K562 (cell line): ENCODE results near the gene SLC25A42. TPM values are rescaled to one million over a fixed set of nuclear protein-coding genes. Genes with fewer than 3 reads are reported as not detected.
A peak's percentile ranks its signal among the peaks of the same experiment; 100 is the strongest.

Source experiments
- ATAC-seq: fragments of 200-7000 bp; cut with Tn5 transposase; 3 replicates; pipeline ENCODE4 v1.9.1; 2020; ENCODE audit warnings: moderate library complexity
- BruUV-seq: library from RNA; stranded (reverse); fragments of 400-500 nt; replicated peaks from 2 replicates; lab custom pipeline; 2021; lab: Mats Ljungman, UMichigan
- CTCF ChIA-PET: fragments of 300-600 bp; formaldehyde crosslinking; extraction: SDS; loops from one replicate; lab custom pipeline; 2021; ENCODE audit warnings: low intra/inter-chr PET ratio; lab: Yijun Ruan, JAX
- POLR2A ChIA-PET: fragments of 300-600, 350-650 bp; sonication (Branson Sonifier 250); formaldehyde crosslinking; extraction: SDS; loops from one replicate; lab custom pipeline; 2021; ENCODE audit warnings: antibody characterized with exemption, inconsistent platforms; lab: Yijun Ruan, JAX
- DNase-seq, 4 experiments: peaks; one replicate each; pipeline versions ENCODE4 v3.0.0 to v3.0.0-alpha.2; 2011 to 2018; ENCODE audit warnings: low spot score in 3 of 4, mixed read lengths in 3 of 4; ENCODE audit errors: extremely low read depth in 1 of 4
- FAIRE-seq: peaks from 2 replicates; lab custom pipeline; 2011; peaks lifted over from hg19 to GRCh38; lab: Jason Lieb, UNC
- H2AFZ ChIP-seq: 2 replicates; pipeline ENCODE4 v1.6.0; 2011; ENCODE audit warnings: low read depth, low read length, control low read depth, inconsistent platforms
- H3K27ac ChIP-seq: fragments of 200-600 bp; 3 replicates; pipeline ENCODE4 v1.8.0; 2011; ENCODE audit warnings: low read depth, mild to moderate bottlenecking, control low read depth, inconsistent platforms, low read length, moderate library complexity, mixed read lengths; ENCODE audit errors: extremely low read depth
- H3K27me3 ChIP-seq, 2 experiments: fragments of 300-600 bp in 1 of 2; 2 replicates in 1 of 2; 3 replicates in 1 of 2; pipeline versions ENCODE4 v1.6.0 to v1.8.0; 2011; ENCODE audit warnings: inconsistent platforms in 2 of 2, low read length in 2 of 2, mild to moderate bottlenecking in 1 of 2, mixed read lengths in 1 of 2, moderate library complexity in 1 of 2; ENCODE audit not compliant: control insufficient read depth in 2 of 2, insufficient read depth in 2 of 2
- H3K36me3 ChIP-seq: fragments of 300-600 bp; 3 replicates; pipeline ENCODE4 v1.8.0; 2011; ENCODE audit warnings: mild to moderate bottlenecking, low read length, inconsistent platforms; ENCODE audit not compliant: control insufficient read depth, insufficient read depth
- H3K4me1 ChIP-seq, 2 experiments: fragments of 200-600 bp in 1 of 2; replicated peaks in 1 of 2; 2 replicates in 1 of 2; 3 replicates in 1 of 2; pipeline versions ENCODE4 v1.5.1 to v1.8.0; 2011; ENCODE audit warnings: inconsistent platforms in 2 of 2, low read length in 2 of 2, mild to moderate bottlenecking in 1 of 2, mixed read lengths in 1 of 2, moderate library complexity in 1 of 2; ENCODE audit not compliant: control insufficient read depth in 2 of 2, insufficient read depth in 2 of 2
- H3K4me2 ChIP-seq: 2 replicates; pipeline ENCODE4 v1.6.1; 2011; ENCODE audit warnings: low read length, control low read depth, inconsistent platforms, mixed read lengths; ENCODE audit not compliant: insufficient read depth
- H3K4me3 ChIP-seq: fragments of 200-600 bp; sonication (generic), shearing (Covaris generic); 2 replicates; pipeline ENCODE4 v1.5.1; 2016; ENCODE audit warnings: control low read depth, inconsistent platforms
- H3K79me2 ChIP-seq: fragments of 200-600 bp; 3 replicates; pipeline ENCODE4 v1.8.0; 2011; ENCODE audit warnings: low read length, inconsistent platforms; ENCODE audit not compliant: control insufficient read depth, insufficient read depth
- H3K9ac ChIP-seq, 2 experiments: 2 replicates each; pipeline versions ENCODE4 v1.6.0 to v1.6.1; 2011; ENCODE audit warnings: low read depth in 2 of 2, low read length in 2 of 2, control low read depth in 1 of 2, inconsistent platforms in 1 of 2, mild to moderate bottlenecking in 1 of 2, mixed read lengths in 1 of 2; ENCODE audit not compliant: insufficient read depth in 1 of 2
- H3K9me1 ChIP-seq: one replicate; pipeline ENCODE4 v1.6.0; 2011; ENCODE audit warnings: inconsistent platforms, mild to moderate bottlenecking, low read length, moderate library complexity; ENCODE audit not compliant: control insufficient read depth, insufficient read depth
- H3K9me3 ChIP-seq: replicated peaks from 2 replicates; pipeline ENCODE4 v1.5.1; 2011; ENCODE audit warnings: low read depth, low read length, inconsistent platforms; ENCODE audit not compliant: control insufficient read depth, insufficient read depth
- H4K20me1 ChIP-seq: replicated peaks from 2 replicates; pipeline ENCODE4 v1.6.1; 2011; ENCODE audit warnings: low read length, inconsistent platforms, mixed read lengths; ENCODE audit not compliant: control insufficient read depth, insufficient read depth
- ARID3B ChIP-seq: fragments of 250-450 bp; sonication (Bioruptor Pico); IDR thresholded peaks from 2 replicates; pipeline ENCODE4 v1.4.0; 2020; ENCODE audit warnings: borderline replicate concordance
- BACH1 ChIP-seq: fragments of 200-800 bp; sonication (Bioruptor generic); IDR thresholded peaks from 2 replicates; pipeline ENCODE4 v1.6.1; 2016; ENCODE audit warnings: missing genetic modification characterization, missing compliant biosample characterization
- ESRRA ChIP-seq: fragments of 450-650 bp; IDR thresholded peaks from 2 replicates; pipeline ENCODE4 v1.6.1; 2014; ENCODE audit warnings: low read depth, mild to moderate bottlenecking, moderate library complexity, borderline replicate concordance
- GTF2F1 ChIP-seq: IDR thresholded peaks from 2 replicates; pipeline ENCODE4 v1.6.1; 2011; ENCODE audit warnings: low read depth, low read length, improper control_type of control experiment
- MAZ ChIP-seq, 2 experiments: fragments of 450-650 bp in 1 of 2; sonication (generic) in 1 of 2; formaldehyde crosslinking; IDR thresholded peaks in 1 of 2; conservative IDR thresholded peaks in 1 of 2; 2 replicates each; pipeline versions ENCODE4 v1.4.0 to v1.5.0; 2020; ENCODE audit warnings: mild to moderate bottlenecking in 1 of 2, missing genetic modification reagents in 1 of 2
- MYC ChIP-seq, 2 experiments: fragments of 250-450 bp in 1 of 2; sonication (Bioruptor Pico) in 1 of 2; IDR thresholded peaks; 2 replicates each; pipeline versions ENCODE4 v1.5.1 to v1.6.1; 2012 to 2021; ENCODE audit warnings: low read depth in 2 of 2, borderline replicate concordance in 1 of 2, improper control_type of control experiment in 1 of 2, low read length in 1 of 2, mild to moderate bottlenecking in 1 of 2, moderate library complexity in 1 of 2
- NR4A1 ChIP-seq, 2 experiments: fragments of 250-450 bp in 1 of 2; fragments of 450-650 bp in 1 of 2; sonication (Bioruptor Pico) in 1 of 2; IDR thresholded peaks; 2 replicates each; pipeline versions ENCODE4 v1.4.0 to v1.6.1; 2016 to 2020; ENCODE audit warnings: mild to moderate bottlenecking in 2 of 2, missing compliant biosample characterization in 1 of 2, missing genetic modification characterization in 1 of 2, moderate library complexity in 1 of 2
- PKNOX1 ChIP-seq: fragments of 450-650 bp; IDR thresholded peaks from 2 replicates; pipeline ENCODE4 v1.6.1; 2016
- RFX7 ChIP-seq: fragments of 250-450 bp; sonication (Bioruptor Pico); IDR thresholded peaks from 2 replicates; pipeline ENCODE4 v1.5.1; 2021; ENCODE audit warnings: mild to moderate bottlenecking
- TCF3 ChIP-seq: sonication (generic); formaldehyde crosslinking; IDR thresholded peaks from 2 replicates; pipeline ENCODE4 v1.4.0; 2020; ENCODE audit warnings: mild to moderate bottlenecking, missing genetic modification reagents
- TGIF2 ChIP-seq: sonication (generic); formaldehyde crosslinking; IDR thresholded peaks from 2 replicates; pipeline ENCODE4 v1.8.1; 2022; ENCODE audit warnings: mild to moderate bottlenecking, missing genetic modification reagents, moderate library complexity
- WHSC1 ChIP-seq: IDR thresholded peaks from one replicate; pipeline ENCODE4 v1.6.1; 2012; ENCODE audit warnings: low read length, control low read depth, inconsistent platforms
- ZNF263 ChIP-seq: sonication (generic); formaldehyde crosslinking; IDR thresholded peaks from 2 replicates; pipeline ENCODE4 v1.8.0; 2022; ENCODE audit warnings: mild to moderate bottlenecking, missing genetic modification reagents, borderline replicate concordance
- ZNF408 ChIP-seq: fragments of 250-450 bp; sonication (Bioruptor Pico); IDR thresholded peaks from 2 replicates; pipeline ENCODE4 v1.4.0; 2020; ENCODE audit warnings: low read depth, mild to moderate bottlenecking, moderate library complexity
- ZNF551 ChIP-seq: fragments of 250-450 bp; sonication (Bioruptor Pico); IDR thresholded peaks from 2 replicates; pipeline ENCODE4 v1.5.0; 2021; ENCODE audit warnings: mild to moderate bottlenecking, moderate library complexity
- ZNF584 ChIP-seq: fragments of 200-800 bp; sonication (Bioruptor generic); IDR thresholded peaks from 2 replicates; pipeline ENCODE4 v1.6.1; 2016; ENCODE audit warnings: low read depth, mild to moderate bottlenecking, missing genetic modification characterization, missing compliant biosample characterization
- WGBS: fragments of 100-300 bp; shearing (Covaris generic); methylation state at CpG from one replicate; pipeline ENCODE4 v1.1.6; 2016; ENCODE audit warnings: low coverage, mixed read lengths; ENCODE audit not compliant: insufficient coverage; ENCODE audit errors: missing lambda C conversion rate; 5-methylcytosine and 5-hydroxymethylcytosine counted together
- in situ Hi-C: fragments of 300-500 bp; cut with MboI; formaldehyde crosslinking; loops from 4 replicates; pipeline ENCODE4 v1.15.0; 2018; ENCODE audit warnings: inconsistent platforms, mixed read lengths
- intact Hi-C: fragments of 100-400 bp; cut with micrococcal nuclease; formaldehyde crosslinking; loops from 2 replicates; pipeline ENCODE4 v1.14.2; 2022
- polyA plus RNA-seq, 8 experiments: library from polyadenylated mRNA; depleted of rRNA in 4 of 8; stranded (reverse) in 5 of 8; unstranded in 3 of 8; fragments of >200 nt; fragmentation: Nextera tagmentation in 2 of 8; fragmentation: Illumina TruSeq in 1 of 8; extraction: Ambion mirVana in 2 of 8; extraction: Trizol in 1 of 8; gene quantifications; 2 replicates each; pipeline versions ENCODE4 v1.2.1 to v1.2.3, GENCODE V29; 2011 to 2014; ENCODE audit warnings: inconsistent platforms in 1 of 8, missing spikeins in 1 of 8
- total RNA-seq, 7 experiments: library from RNA; depleted of rRNA in 6 of 7; stranded (reverse); fragments of >200 nt in 6 of 7; fragmentation: Illumina TruSeq in 2 of 7; extraction: Trizol in 2 of 7; gene quantifications; 2 replicates each; pipeline versions ENCODE4 v1.2.1 to v1.2.3, GENCODE V29; 2011 to 2021; ENCODE audit warnings: low replicate concordance in 1 of 7

SLC25A42 gene
- total and polyA plus RNA-seq, 9 of the 15 experiments (the other 6 are each of a cell fraction or from before 2014, with no cell fraction given) = 0.59 to 32.2 (median 14.1) TPM

DNA sequence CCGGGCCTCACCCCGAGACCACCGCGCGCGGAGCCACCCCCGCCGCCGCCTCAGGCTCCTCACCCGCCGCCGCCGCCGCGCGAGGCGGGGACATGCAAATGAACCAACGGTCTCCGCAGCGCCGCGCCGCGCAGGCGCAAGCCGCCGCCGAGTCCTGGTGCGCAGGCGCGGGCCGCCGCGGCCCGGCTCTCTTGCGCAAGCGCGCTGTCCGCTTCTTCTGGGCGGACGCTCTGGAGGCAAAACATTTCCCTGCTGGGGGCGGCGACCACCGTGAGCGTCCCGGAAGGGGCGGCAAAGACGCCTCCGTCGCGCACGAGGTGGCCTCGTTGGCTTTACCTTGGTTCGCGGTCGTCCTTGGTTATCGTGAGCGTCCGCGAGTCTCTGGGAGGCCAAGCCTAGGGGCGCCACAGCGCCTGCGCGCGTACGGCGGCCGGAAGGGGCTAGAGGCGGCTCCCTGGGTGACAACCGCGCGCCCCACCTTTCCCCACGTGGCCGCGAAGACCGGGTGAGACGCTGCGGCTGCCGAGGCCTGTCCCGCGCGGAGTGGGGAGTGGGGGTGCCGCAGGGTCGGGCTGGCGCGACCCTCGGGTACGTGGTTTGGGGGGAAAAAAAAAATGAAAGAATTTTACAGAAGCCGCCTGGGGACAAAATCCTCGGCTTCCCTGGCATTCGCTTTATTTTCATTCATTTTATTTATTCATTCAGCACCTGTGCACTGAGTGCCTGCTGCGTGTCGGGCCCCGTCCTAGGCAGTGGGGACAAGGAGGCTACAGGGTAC is 30.2 kb upstream of the SLC25A42 start, which contains the start of the genes ARMC6 and SUGP2 (continued):
- TF ChIP-seq NR4A1 (CRISPR knock-in tag; IDR thresholded peaks at IDR 0.05) = no peak
- no peak for TF ChIP-seq NR4A1 (tag; IDR thresholded peaks at IDR 0.05)
- no peak for TF ChIP-seq RFX7 (CRISPR knock-in tag)

- POLR2A ChIA-PET = no interaction called here
- intact Hi-C loops = loop anchor here (1.0 kb wide), 1 partner anchor 29 kb away; the partner anchor contains the start of gene SLC25A42
- TF ChIP-seq TCF3 (CRISPR knock-in tag) (peak; percentile 36; the same call in 1 of the 2 replicates), BACH1 (tag) (no peak), GTF2F1 (no peak), WHSC1 (no peak), ARID3B (no peak), PKNOX1 (peak; percentile 96), MAZ (CRISPR knock-in tag; conservative IDR thresholded peaks at IDR 0.05 in 1 of 2, IDR thresholded peaks at IDR 0.05 in 1 of 2) (no peak), ESRRA (no peak), ZNF551 (CRISPR knock-in tag) (no peak), TGIF2 (CRISPR knock-in tag) (no peak), ZNF263 (CRISPR knock-in tag) (no peak), MYC (IDR thresholded peaks at IDR 0.05; ENCODE audit: low read depth, low read length) (peak; percentile 68), MYC (CRISPR knock-in tag; IDR thresholded peaks at IDR 0.05; ENCODE audit: borderline replicate concordance, low read depth) (no peak), ZNF408 (no peak), ZNF584 (CRISPR knock-in tag) (no peak)
Measured at GRCh38 chr19:19034204-19034624, 29.6 kb upstream of the SLC25A42 start.

More at GRCh38 chr19:19034204-19034624, 29.6 kb upstream of the SLC25A42 start:
- peaks cover 88% of the 10 kb centered on the region for H3K79me2 ChIP-seq
- TSS peak; percentile 66 for BruUV-seq
- in situ Hi-C loops = no loop called here
- CTCF ChIA-PET = no interaction called here
- peak overlapping the region; percentile 88 for H3K4me2 ChIP-seq
- H3K4me1 ChIP-seq = peaks cover 4 to 30% of the 10 kb centered on the region in 2 experiments; a peak in 3 of 5 replicates
- FAIRE-seq (peak; percentile 97), DNase-seq (peak; percentile 82 to 95 (median 88)), ATAC-seq (peak; percentile 93)
- no peaks in the 10 kb centered on the region for H4K20me1 ChIP-seq
- H3K4me3 ChIP-seq = peak overlapping the region; percentile 98
- H3K9ac ChIP-seq = peak overlapping the region; percentile 95 to 99
- peak overlapping the region; percentile 73 for H2AFZ ChIP-seq
- peak overlapping the region; percentile 99 for H3K27ac ChIP-seq
- under 1% methylated on average over 10 of the region's 10 CpGs for WGBS
- H3K27me3 ChIP-seq = no peaks in the 10 kb centered on the region
- peaks cover 57% of the 10 kb centered on the region for H3K36me3 ChIP-seq
- no peaks in the 10 kb centered on the region for H3K9me1 ChIP-seq
- 0 out of 2 replicates have a peak, but pooled peaks cover 4% of the 10 kb centered on the region for H3K9me3 ChIP-seq
